NT2/D1 (cell line): ENCODE measurements around the gene ITPKB.

Experiments
- SUZ12 ChIP-seq: IDR thresholded peaks from 2 replicates; pipeline ENCODE4 v1.6.1; 2011; ENCODE audit not compliant: insufficient read length, insufficient read depth; ENCODE audit errors: extremely low read depth
- YY1 ChIP-seq: IDR thresholded peaks from 2 replicates; pipeline ENCODE4 v1.6.1; 2011; ENCODE audit not compliant: insufficient read length, insufficient read depth
- ZNF274 ChIP-seq: IDR thresholded peaks from 2 replicates; pipeline ENCODE4 v1.6.1; 2011; ENCODE audit warnings: mild to moderate bottlenecking, low read depth, low read length

GRCh38 chr1:226766565-226766964, 27.5 kb upstream of the ITPKB start:
- TF ChIP-seq ZNF274 (no peak), YY1 (no peak), SUZ12 (no peak)
